ENCODE measurements around the gene WWOX.
"Not testable (repeated sequence)": the region's sequence is repeated elsewhere in the genome, so short reads cannot be mapped to it uniquely, and the experiment has no call there.

Gene WWOX

GRCh38 chr16:78596996-78597422 lies 497.6 kb downstream of the WWOX start:
- no peak overlapping the region for H3K4me3 ChIP-seq
- DNase-seq (ENCODE audit: low read depth, low spot score) = no peak
- no peak overlapping the region for H3K27ac ChIP-seq
- H3K36me3 ChIP-seq (ENCODE audit: insufficient read depth, low read length) = no peaks in the 10 kb centered on the region
- TF ChIP-seq POLR2AphosphoS5 (IDR thresholded peaks at IDR 0.05; ENCODE audit: borderline replicate concordance, low read depth, low read length) = no peak
- no peak for TF ChIP-seq FOXP2 (optimal IDR thresholded peaks at IDR 0.05; ENCODE audit: control extremely low read depth, extremely low read length, insufficient read depth)
- TF ChIP-seq EZH2 (IDR thresholded peaks at IDR 0.05) = no peak
- H3K9me3 ChIP-seq (ENCODE audit: low read depth, low read length) = no peaks in the 10 kb centered on the region
- no peak overlapping the region for H3K9ac ChIP-seq (ENCODE audit: insufficient read length)

DNA sequence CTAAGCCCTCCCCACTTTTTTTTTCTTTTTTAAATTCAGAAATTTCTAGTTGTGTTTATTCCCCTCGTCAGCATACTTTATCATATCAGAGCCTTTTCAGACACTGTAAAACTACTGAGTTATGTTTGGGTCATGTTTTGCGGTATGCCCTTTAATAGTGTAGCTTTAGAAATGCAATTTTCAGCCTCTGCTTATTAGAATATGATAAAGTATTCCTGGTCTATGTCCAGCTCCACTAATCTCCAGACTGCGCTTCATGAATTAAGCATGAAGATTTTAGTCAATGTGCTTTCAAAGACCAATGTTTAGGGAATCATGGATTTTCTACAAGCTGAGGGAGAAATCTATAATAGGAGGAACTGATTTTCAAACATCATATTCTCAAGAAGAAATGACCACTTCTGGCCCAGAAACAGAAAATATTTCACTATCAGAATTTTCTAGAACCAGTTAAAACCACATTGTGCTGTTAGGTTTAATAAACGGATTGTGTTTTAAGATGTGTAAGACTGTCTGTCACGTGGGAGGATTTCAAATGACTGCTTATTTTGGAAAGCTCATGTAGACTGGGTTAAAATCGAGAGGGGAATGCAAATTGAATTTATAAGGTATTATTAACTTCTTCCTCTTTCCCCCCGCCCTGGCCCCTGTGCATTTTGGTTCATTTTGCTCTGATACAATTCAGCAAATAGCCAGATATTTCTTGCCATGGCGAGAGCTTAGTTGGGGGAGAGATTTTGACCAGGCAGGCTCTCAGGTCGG lies 498.5 kb downstream of the WWOX start:
- no peak overlapping the region for H3K9ac ChIP-seq (ENCODE audit: insufficient read length)
- H3K27ac ChIP-seq = no peak overlapping the region
- TF ChIP-seq FOXP2 (optimal IDR thresholded peaks at IDR 0.05; ENCODE audit: control extremely low read depth, extremely low read length, insufficient read depth) (no peak), POLR2AphosphoS5 (IDR thresholded peaks at IDR 0.05; ENCODE audit: borderline replicate concordance, low read depth, low read length) (no peak), EZH2 (IDR thresholded peaks at IDR 0.05) (no peak)
- H3K36me3 ChIP-seq (ENCODE audit: insufficient read depth, low read length) = no peaks in the 10 kb centered on the region
- DNase-seq (ENCODE audit: low read depth, low spot score) = no peak
- H3K9me3 ChIP-seq (ENCODE audit: low read depth, low read length) = no peaks in the 10 kb centered on the region
- H3K4me3 ChIP-seq = no peak overlapping the region

DNA sequence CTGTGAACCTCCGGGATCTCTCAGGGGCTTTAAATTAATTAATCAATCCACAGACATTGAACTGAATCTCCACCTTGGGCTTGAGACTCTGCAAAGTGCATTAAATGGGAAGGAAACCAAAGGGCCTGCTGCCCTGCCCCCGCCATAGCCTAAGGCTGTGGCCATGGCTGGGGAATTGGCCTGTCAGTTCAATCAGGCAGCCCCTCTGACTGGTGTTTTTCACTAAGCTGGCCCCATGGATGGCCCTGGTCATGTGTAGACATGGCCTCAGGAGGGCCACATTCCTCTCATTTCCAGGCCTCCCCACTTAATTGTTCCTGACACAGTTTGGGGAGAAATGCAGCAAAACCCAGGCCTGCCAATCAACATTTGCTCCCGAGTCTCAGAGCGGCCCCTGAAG lies 499.8 kb downstream of the WWOX start:
- DNase-seq (ENCODE audit: low read depth, low spot score) = no peak
- H3K4me3 ChIP-seq = no peak overlapping the region
- H3K9ac ChIP-seq (ENCODE audit: insufficient read length) = no peak overlapping the region
- no peak overlapping the region for H3K27ac ChIP-seq
- no peaks in the 10 kb centered on the region for H3K9me3 ChIP-seq (ENCODE audit: low read depth, low read length)
- TF ChIP-seq EZH2 (IDR thresholded peaks at IDR 0.05) (no peak), POLR2AphosphoS5 (IDR thresholded peaks at IDR 0.05; ENCODE audit: borderline replicate concordance, low read depth, low read length) (no peak), FOXP2 (optimal IDR thresholded peaks at IDR 0.05; ENCODE audit: control extremely low read depth, extremely low read length, insufficient read depth) (no peak)
- H3K36me3 ChIP-seq (ENCODE audit: insufficient read depth, low read length) = no peaks in the 10 kb centered on the region

DNA sequence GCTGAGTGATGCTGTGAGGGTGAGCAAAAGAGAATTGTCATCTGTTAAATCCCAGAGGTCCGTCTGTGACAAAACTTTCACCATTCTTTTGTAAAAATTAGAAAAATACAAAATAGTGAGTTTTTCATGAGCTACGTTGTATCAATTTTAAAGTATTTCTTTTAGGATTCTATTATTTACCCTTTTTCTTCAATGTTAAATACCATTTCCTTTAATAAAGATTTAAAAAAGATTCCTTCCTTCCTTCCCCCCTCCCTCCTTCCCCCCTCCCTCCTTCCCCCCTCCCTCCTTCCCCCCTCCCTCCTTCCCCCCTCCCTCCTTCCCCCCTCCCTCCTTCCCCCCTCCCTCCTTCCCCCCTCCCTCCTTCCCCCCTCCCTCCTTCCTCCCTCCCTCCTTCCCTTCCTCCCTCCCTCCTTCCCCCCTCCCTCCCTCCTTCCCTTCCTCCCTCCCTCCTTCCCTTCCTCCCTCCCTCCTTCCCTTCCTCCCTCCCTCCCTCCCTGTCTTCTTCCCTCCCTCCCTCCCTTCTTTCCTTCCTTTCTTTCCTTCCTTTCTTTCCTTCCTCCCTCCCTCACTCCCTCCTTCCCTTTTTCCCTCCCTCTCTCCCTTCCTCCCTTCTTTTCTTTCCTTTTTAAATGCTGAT lies 505.1 kb downstream of the WWOX start:
- not testable (repeated sequence) for H3K27ac ChIP-seq; H3K4me3 ChIP-seq; H3K36me3 ChIP-seq (ENCODE audit: insufficient read depth, low read length); H3K9me3 ChIP-seq (ENCODE audit: low read depth, low read length); DNase-seq (ENCODE audit: low read depth, low spot score); H3K9ac ChIP-seq (ENCODE audit: insufficient read length)

GRCh38 chr16:78605548-78606101 lies 506.2 kb downstream of the WWOX start:
- H3K9ac ChIP-seq (ENCODE audit: insufficient read length) = no peak overlapping the region
- no peak overlapping the region for H3K4me3 ChIP-seq
- no peaks in the 10 kb centered on the region for H3K9me3 ChIP-seq (ENCODE audit: low read depth, low read length)
- 0 out of 2 replicates have a peak overlapping the region, but pooled peaks have one; percentile 36 for H3K27ac ChIP-seq
- DNase-seq (ENCODE audit: low read depth, low spot score) = no peak
- no peak for TF ChIP-seq FOXP2 (optimal IDR thresholded peaks at IDR 0.05; ENCODE audit: control extremely low read depth, extremely low read length, insufficient read depth)
- no peaks in the 10 kb centered on the region for H3K36me3 ChIP-seq (ENCODE audit: insufficient read depth, low read length)

GRCh38 chr16:78606545-78606944 lies 507.1 kb downstream of the WWOX start:
- H3K27ac ChIP-seq = no peak overlapping the region
- no peak overlapping the region for H3K4me3 ChIP-seq
- no peaks in the 10 kb centered on the region for H3K36me3 ChIP-seq (ENCODE audit: insufficient read depth, low read length)
- H3K9me3 ChIP-seq (ENCODE audit: low read depth, low read length) = no peaks in the 10 kb centered on the region
- DNase-seq (ENCODE audit: low read depth, low spot score) = no peak
- TF ChIP-seq POLR2AphosphoS5 (IDR thresholded peaks at IDR 0.05; ENCODE audit: borderline replicate concordance, low read depth, low read length) = no peak
- no peak for TF ChIP-seq FOXP2 (optimal IDR thresholded peaks at IDR 0.05; ENCODE audit: control extremely low read depth, extremely low read length, insufficient read depth)
- no peak for TF ChIP-seq EZH2 (IDR thresholded peaks at IDR 0.05)
- no peak overlapping the region for H3K9ac ChIP-seq (ENCODE audit: insufficient read length)

DNA sequence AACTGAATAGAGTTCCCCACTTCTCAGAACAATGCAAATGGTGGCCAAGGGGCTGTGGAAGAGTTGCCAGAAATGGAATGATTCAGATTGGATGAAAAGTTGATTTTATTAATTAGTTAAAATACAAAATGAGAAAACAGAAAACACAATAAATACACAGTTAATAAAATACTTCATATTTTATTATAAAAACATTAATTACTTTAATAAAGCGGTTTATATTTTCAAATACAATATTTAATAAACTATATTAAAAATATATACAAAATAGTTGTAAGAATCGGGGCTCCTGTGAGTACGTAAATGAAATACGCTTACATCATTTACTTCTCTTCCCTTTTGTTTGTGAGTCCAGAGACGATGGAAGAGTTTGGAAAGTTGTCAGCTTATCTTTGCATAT lies 507.6 kb downstream of the WWOX start:
- no peak overlapping the region for H3K27ac ChIP-seq
- no peaks in the 10 kb centered on the region for H3K9me3 ChIP-seq (ENCODE audit: low read depth, low read length)
- H3K36me3 ChIP-seq (ENCODE audit: insufficient read depth, low read length) = no peaks in the 10 kb centered on the region
- no peak overlapping the region for H3K9ac ChIP-seq (ENCODE audit: insufficient read length)
- no peak for TF ChIP-seq EZH2 (IDR thresholded peaks at IDR 0.05)
- no peak for TF ChIP-seq FOXP2 (optimal IDR thresholded peaks at IDR 0.05; ENCODE audit: control extremely low read depth, extremely low read length, insufficient read depth)
- no peak for TF ChIP-seq POLR2AphosphoS5 (IDR thresholded peaks at IDR 0.05; ENCODE audit: borderline replicate concordance, low read depth, low read length)
- DNase-seq (ENCODE audit: low read depth, low spot score) = no peak
- H3K4me3 ChIP-seq = no peak overlapping the region

DNA sequence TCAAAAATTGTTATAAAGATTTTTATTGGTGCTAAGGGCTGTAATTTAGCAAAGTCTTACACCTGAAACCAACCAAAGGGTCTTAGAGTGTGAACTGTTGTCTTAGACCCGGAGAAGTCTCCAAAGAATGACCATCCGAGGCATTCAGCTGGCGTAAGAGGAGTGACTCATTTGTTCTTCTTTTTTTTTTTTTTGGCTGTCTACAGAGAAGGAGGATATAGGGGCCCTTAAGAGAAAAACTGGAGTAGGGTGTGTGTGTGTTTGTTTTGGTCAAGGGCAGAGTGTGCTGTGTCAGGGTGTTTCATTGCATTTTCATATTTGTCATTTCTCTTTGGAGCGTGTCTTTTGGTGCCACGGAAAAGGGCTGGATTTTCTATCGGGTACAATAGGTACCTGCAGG lies 508.0 kb downstream of the WWOX start:
- TF ChIP-seq POLR2AphosphoS5 (IDR thresholded peaks at IDR 0.05; ENCODE audit: borderline replicate concordance, low read depth, low read length) (no peak), EZH2 (IDR thresholded peaks at IDR 0.05) (no peak), FOXP2 (optimal IDR thresholded peaks at IDR 0.05; ENCODE audit: control extremely low read depth, extremely low read length, insufficient read depth) (no peak)
- Histone ChIP-seq H3K27ac (no peak overlapping the region), H3K9ac (ENCODE audit: insufficient read length) (no peak overlapping the region), H3K36me3 (ENCODE audit: insufficient read depth, low read length) (no peaks in the 10 kb centered on the region), H3K9me3 (ENCODE audit: low read depth, low read length) (no peaks in the 10 kb centered on the region), H3K4me3 (no peak overlapping the region)
- no peak for DNase-seq (ENCODE audit: low read depth, low spot score)

All from SK-N-MC (cell line).